Activated T-helper 1 cell treated with anti-CD3 and anti-CD28 coated beads, Interleukin-12 subunit alpha, Interleukin-12 subunit beta, Interleukin-2, Interleukin-4 antibody, amounts not matched to agents 30 ng/mL and 10 ng/mL and 1 ng/mL, durations not matched to agents 14 hours and 24 hours and 36 hours (primary cell): ENCODE measurements around the gene STEAP3. TPM values are rescaled to one million over a fixed set of nuclear protein-coding genes. Genes with fewer than 3 reads are reported as not detected.

Source experiments
- DNase-seq: peaks from one replicate; pipeline ENCODE4 v3.0.0; 2021; ENCODE audit warnings: low spot score
- H3K27ac Mint-ChIP-seq: one replicate; pipeline ENCODE4 v1.8.0; 2021; ENCODE audit warnings: mild to moderate bottlenecking, mixed read lengths
- H3K27me3 Mint-ChIP-seq: one replicate; pipeline ENCODE4 v1.8.0; 2022; ENCODE audit warnings: mild to moderate bottlenecking, moderate library complexity, mixed read lengths; ENCODE audit not compliant: insufficient read depth
- H3K36me3 Mint-ChIP-seq: one replicate; pipeline ENCODE4 v1.8.0; 2021; ENCODE audit warnings: low read depth, mixed read lengths
- H3K4me1 Mint-ChIP-seq: one replicate; pipeline ENCODE4 v1.8.0; 2021; ENCODE audit warnings: low read depth, mixed read lengths
- H3K4me3 Mint-ChIP-seq: one replicate; pipeline ENCODE4 v1.8.0; 2021; ENCODE audit warnings: mild to moderate bottlenecking, moderate library complexity, mixed read lengths
- H3K9me3 Mint-ChIP-seq: one replicate; pipeline ENCODE4 v1.8.0; 2021; ENCODE audit warnings: mixed read lengths
- intact Hi-C: fragments of 100-400 bp; cut with micrococcal nuclease; formaldehyde crosslinking; loops from one replicate; pipeline ENCODE4 v1.15.1; 2024
- total RNA-seq: library from RNA; stranded (reverse); gene quantifications from 2 replicates; pipeline ENCODE4 v1.2.3, GENCODE V29; 2022

STEAP3 gene
- total RNA-seq, 1 donor from 2014 or later: 0.13 TPM

DNA sequence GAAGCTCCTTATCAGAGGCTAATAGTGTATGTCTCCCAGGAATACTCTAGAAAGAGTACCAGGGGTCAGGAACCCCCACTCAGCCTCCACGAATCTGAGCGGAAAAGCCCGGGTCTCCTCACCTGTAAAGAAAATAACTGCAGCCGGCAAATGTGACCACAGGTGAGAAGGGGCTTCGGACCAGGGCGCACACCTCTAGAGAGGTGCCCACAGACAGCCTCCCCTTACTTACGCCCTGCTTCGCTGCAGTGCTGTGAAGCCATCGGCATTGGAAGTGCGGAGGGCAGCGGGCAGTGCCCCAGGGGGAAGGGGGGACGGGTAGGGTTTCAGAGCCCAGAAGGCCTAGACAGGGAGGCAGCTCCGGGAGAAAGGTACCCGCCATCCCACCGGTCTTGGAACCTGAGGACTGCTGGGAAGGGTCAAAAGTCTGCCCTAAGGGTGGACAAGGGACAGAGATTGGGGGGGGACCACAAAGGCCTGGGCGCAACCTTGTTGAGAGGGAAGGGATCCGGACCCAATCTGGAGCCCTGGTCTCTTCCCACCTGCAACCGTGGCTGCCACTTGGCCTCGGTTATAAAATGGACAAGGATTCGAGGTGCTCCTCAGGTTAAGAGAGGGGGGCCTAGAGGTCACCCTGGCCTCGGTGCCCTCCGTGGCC lies 642 bp upstream of the STEAP3 start:
- Mint-ChIP-seq H3K27me3 (peaks cover 46% of the 10 kb centered on the region), H3K4me3 (no peak overlapping the region)
- DNase-seq: no peak

DNA sequence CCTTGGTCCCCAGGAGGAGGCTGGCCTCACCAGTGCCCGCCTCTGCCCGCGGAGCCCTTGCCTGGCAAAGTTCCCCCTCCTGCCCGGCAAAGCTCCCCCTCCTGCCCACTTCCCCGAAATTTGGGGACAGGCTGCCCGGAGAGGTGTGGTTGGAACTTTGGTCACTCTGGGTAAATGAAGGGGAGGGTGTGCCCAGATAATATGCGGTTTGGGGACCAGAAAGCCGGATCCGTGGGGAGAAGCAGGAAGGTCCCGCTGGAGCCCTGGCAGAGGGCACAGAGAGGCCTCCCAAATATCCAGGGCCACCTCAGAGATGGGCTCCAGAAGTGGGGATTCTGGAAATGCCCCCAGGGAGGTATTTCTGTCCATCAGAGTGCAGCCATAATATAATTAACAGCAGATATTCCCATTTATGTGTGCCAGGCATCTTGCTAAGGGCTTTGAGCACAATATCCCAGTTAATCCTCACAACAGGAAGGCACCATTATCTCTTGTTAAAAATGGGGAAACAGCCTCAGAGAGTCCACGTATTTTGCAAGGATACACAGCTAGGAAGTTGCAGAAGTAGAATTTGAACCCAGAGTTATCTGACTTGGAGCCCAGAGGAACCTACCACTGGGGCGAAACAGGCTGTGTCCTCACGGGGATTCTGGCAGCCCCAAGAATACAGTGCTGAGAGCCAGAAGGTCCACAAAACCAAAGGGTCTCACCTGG lies 914 bp downstream of the STEAP3 start:
- H3K9me3 Mint-ChIP-seq: no peaks in the 10 kb centered on the region

More for the DNA sequence above, 642 bp upstream of the STEAP3 start:
- Mint-ChIP-seq H3K27ac (no peak overlapping the region), H3K4me1 (no peaks in the 10 kb centered on the region), H3K9me3 (no peaks in the 10 kb centered on the region), H3K36me3 (no peaks in the 10 kb centered on the region)
- intact Hi-C loops: no loop called here

DNA sequence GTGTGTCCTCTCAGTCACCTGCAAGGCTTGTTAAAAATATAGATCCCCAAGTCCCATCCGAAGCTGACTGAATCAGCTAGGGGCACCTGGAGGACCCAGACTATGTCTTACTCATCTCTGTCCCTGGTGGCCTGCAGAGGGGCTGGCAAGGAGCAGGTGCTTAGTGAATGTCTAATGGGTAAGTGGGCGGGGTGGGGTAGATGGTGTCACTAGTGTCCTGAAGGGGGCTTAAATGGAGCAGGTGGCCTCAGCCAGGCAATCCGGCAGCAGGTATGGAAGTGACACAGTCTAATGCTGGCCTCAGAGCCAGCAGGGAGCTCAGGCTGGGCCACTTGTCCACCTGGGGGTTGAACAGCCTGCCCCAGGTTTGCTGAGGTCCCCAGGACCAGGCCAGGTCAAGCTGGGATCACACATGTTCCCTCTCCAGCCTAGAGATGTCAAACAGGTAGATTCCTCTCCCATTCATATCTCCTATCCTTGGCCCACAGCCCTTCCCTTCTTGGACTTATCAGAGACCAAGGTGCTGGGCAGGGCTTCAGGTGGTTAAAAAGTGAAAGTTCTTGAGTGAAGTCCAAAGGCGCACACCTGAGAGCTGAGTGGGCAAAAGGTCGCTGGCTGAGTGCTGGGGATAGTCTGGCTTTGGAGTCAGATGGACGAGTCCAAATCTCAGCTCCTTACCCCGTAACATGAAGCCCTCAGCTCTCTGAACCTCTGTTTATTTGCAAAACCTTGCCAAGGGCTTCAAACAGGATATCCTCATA lies 1.7 kb downstream of the STEAP3 start:
- H3K4me3 Mint-ChIP-seq: no peak overlapping the region
- H3K27me3 Mint-ChIP-seq: peaks cover 40% of the 10 kb centered on the region

More for the DNA sequence above, 914 bp downstream of the STEAP3 start:
- DNase-seq: no peak
- Mint-ChIP-seq H3K27me3 (peaks cover 40% of the 10 kb centered on the region), H3K27ac (no peak overlapping the region), H3K4me3 (no peak overlapping the region), H3K4me1 (no peaks in the 10 kb centered on the region), H3K36me3 (no peaks in the 10 kb centered on the region)
- intact Hi-C loops: no loop called here

DNA sequence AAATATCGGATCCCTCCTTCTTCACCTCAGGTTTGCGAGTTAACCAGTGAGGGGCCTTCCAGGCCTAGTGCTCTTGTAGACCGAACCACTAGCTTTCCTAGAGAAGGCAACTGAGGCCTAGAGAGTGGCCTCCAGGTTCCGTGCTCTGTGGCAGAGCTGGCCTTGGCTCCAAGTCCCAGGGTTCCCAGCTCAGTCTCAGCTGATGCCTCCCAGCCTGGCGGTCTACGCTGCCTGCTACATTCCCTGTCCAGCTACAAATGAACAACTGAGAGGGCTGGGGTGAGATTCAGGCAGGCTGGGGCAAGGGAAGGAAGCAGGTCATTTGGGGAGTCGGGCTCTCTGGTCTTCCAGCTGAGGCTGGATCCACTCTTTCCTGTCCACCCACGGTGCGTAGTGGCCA lies 2.3 kb downstream of the STEAP3 start:
- peaks cover 38% of the 10 kb centered on the region for H3K27me3 Mint-ChIP-seq
- H3K9me3 Mint-ChIP-seq: no peaks in the 10 kb centered on the region
- DNase-seq: no peak
- intact Hi-C loops: no loop called here
- H3K4me1 Mint-ChIP-seq: no peaks in the 10 kb centered on the region
- H3K27ac Mint-ChIP-seq: no peak overlapping the region
- no peak overlapping the region for H3K4me3 Mint-ChIP-seq
- no peaks in the 10 kb centered on the region for H3K36me3 Mint-ChIP-seq

More for the DNA sequence above, 1.7 kb downstream of the STEAP3 start:
- Mint-ChIP-seq H3K27ac (no peak overlapping the region), H3K9me3 (no peaks in the 10 kb centered on the region), H3K36me3 (no peaks in the 10 kb centered on the region), H3K4me1 (no peaks in the 10 kb centered on the region)
- no peak for DNase-seq
- intact Hi-C loops: no loop called here

DNA sequence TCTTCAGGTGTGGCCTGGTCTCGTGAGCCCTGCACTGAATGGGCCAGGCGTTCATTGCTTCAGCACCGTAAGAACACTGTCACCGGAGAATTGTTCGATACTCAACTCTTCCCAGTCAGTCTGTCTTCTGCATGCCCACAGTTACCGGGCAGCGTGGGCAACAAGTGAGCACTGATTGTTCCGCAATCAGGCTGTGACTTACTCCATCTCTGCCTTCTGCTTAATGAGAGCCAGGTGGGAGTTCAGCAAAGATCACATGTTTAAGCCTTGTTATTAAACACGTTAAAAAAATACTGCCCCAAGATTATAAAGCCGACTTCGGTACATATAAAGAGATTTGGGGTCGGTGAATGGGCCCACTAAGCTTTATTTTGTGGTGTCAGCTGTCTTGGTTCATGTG lies 3.7 kb downstream of the STEAP3 start:
- no peaks in the 10 kb centered on the region for H3K9me3 Mint-ChIP-seq
- H3K27me3 Mint-ChIP-seq: peaks cover 29% of the 10 kb centered on the region
- no peak overlapping the region for H3K27ac Mint-ChIP-seq
- H3K36me3 Mint-ChIP-seq: no peaks in the 10 kb centered on the region
- H3K4me1 Mint-ChIP-seq: no peaks in the 10 kb centered on the region
- no peak overlapping the region for H3K4me3 Mint-ChIP-seq
- DNase-seq: no peak
- intact Hi-C loops: no loop called here

DNA sequence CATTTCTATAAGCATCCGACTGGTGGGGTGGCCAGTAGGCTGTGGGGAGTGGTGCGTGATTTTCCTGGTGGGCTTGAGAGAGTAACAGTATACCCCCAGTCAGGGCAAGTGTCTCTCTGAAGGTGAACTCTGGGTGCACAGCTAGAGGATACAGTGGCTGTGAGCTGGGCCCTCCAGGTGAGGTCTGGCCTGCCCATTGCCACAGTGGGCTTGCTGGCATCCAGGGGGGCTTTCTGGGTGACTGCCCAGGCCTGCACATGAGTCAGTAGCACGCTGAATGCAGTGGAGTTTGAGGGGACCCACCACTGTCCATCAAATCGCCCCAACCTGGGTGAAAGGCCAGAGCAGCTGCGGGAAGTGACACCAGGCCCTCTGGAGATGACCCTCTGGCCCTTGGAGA lies 4.5 kb downstream of the STEAP3 start:
- no peak for DNase-seq
- no peaks in the 10 kb centered on the region for H3K4me1 Mint-ChIP-seq
- H3K4me3 Mint-ChIP-seq: no peak overlapping the region
- H3K27ac Mint-ChIP-seq: no peak overlapping the region
- intact Hi-C loops: no loop called here
- peaks cover 23% of the 10 kb centered on the region for H3K27me3 Mint-ChIP-seq
- H3K9me3 Mint-ChIP-seq: no peaks in the 10 kb centered on the region
- no peaks in the 10 kb centered on the region for H3K36me3 Mint-ChIP-seq

DNA sequence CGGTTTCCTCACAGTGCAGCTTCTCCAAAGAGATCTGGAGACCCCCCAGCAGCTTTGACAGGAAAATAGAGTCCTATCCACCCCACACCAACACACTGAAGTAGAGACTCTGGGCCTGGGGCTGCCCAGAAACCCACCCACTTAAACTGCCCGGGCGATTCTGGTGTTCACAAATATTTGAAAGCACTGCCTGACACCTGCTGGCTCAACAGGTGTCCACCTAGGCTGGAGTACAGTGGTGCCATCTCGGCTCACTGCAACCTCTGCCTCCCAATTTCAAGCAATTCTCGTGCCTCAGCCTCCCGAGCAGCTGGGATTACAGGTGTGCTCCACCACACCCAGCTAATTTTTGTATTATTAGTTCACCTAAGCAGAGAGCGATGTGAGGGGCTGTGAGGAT lies 5.3 kb downstream of the STEAP3 start:
- Mint-ChIP-seq H3K36me3 (no peaks in the 10 kb centered on the region), H3K4me3 (no peak overlapping the region), H3K4me1 (no peaks in the 10 kb centered on the region), H3K9me3 (no peaks in the 10 kb centered on the region), H3K27ac (no peak overlapping the region), H3K27me3 (peaks cover 23% of the 10 kb centered on the region)
- DNase-seq: no peak
- intact Hi-C loops: no loop called here

DNA sequence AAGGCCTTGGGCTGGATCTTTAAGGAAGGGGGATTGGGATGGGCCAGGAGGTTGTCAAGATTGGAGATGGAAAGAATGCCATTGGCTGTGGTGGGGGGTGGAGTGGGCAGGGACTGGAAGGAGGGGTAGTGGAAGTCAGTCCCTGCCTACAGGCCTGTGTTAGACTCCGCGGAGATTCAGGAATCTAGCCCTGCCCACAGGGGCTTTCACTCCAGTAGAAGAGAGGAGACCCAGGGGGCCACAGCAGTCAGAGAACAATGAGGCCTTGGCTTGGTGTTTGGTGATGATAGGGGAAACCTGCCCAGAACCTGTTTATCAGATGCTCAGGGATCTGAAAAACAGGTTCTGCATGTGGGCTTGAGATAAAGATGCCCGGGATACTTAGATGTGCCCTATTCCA lies 6.1 kb downstream of the STEAP3 start:
- no peak for DNase-seq
- Mint-ChIP-seq H3K27me3 (peaks cover 18% of the 10 kb centered on the region), H3K36me3 (no peaks in the 10 kb centered on the region), H3K27ac (no peak overlapping the region), H3K4me1 (no peaks in the 10 kb centered on the region), H3K9me3 (no peaks in the 10 kb centered on the region), H3K4me3 (no peak overlapping the region)
- intact Hi-C loops: no loop called here

DNA sequence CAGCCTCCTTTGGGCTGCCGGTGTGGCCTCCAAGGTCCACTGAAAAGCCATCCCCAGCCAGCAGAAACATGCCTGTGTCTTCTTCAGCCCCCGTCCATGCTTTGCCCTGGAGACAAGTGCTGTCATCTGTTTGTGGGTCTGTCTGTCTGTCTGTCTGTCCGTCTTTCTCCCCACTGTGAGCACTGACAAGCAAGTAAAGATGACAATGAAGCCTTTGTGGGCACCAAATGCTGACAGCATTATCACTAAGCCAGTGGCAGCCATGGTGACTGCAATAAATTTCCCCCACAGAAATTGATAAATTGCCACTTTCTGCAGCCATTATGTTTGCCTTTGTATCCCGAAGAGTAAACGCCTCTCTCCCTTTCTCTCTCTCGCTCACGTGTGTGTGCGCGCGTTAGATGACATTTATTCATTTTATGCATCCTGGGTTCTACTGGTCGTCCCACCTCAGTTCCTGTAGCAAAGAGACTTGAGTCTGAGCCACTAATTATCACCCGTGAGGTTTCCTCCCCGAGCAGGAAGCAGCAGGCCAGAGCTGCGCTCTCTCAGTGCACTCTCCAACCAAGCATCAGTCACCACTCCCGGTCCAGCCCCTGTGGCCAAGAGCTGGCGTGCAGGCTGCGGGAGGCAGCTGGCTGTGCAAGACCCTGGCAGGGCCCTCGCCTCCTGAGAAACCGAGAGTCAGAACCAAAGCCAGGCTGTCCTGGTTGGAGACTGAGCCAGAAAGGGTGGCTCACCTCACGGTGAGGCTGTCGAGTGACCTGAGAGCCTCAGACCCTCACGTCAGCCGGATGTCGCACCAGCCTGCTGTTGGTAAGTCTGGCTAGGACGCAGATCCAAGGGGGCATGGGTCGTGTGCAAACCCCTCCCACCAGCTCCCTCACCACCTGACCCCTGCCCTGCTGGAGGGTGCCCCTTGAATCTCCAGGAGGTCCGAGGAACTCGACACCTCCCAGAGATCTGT lies 6.9 kb downstream of the STEAP3 start:
- H3K36me3 Mint-ChIP-seq: no peaks in the 10 kb centered on the region
- no peak overlapping the region for H3K27ac Mint-ChIP-seq
- intact Hi-C loops: no loop called here
- no peaks in the 10 kb centered on the region for H3K4me1 Mint-ChIP-seq
- H3K27me3 Mint-ChIP-seq: peaks cover 11% of the 10 kb centered on the region
- no peaks in the 10 kb centered on the region for H3K9me3 Mint-ChIP-seq
- no peak for DNase-seq
- H3K4me3 Mint-ChIP-seq: no peak overlapping the region

DNA sequence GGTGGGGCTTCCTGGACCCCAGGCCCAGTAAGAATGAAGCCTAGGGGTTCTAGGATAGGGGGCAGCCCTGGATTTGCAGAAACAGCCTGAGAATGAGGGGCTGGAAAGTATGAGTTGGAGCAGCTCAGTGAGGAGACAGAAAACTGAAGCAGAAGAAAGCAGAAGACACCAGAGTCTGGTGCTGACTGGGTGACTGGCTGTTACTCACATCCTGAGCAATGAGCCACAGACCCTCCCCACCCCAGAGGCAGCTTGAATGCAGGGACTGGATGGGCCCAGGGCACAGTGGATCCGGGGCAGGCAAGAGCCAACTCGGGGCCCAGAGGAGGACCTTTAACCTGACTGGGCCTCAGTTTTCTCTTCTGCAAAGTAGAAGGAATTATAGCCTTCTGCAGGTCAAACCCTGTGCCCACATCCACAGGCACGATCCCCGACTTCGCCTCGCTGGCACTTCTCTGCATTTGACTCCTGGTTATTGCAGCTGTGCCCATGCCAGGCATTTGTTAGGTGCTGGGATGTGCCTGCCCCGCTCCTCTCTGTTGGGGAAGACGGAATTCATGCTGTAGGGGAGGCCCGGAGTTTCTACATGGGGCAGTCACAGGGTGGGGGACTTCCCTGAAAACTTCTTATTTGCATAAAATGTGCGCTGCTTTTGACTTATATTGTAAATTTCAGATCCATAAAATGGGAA lies 8.5 kb downstream of the STEAP3 start:
- H3K36me3 Mint-ChIP-seq: no peaks in the 10 kb centered on the region
- no peak overlapping the region for H3K4me3 Mint-ChIP-seq
- no peak overlapping the region for H3K27ac Mint-ChIP-seq
- DNase-seq: no peak
- H3K4me1 Mint-ChIP-seq: no peaks in the 10 kb centered on the region
- intact Hi-C loops: no loop called here
- H3K27me3 Mint-ChIP-seq: no peaks in the 10 kb centered on the region
- H3K9me3 Mint-ChIP-seq: no peaks in the 10 kb centered on the region

DNA sequence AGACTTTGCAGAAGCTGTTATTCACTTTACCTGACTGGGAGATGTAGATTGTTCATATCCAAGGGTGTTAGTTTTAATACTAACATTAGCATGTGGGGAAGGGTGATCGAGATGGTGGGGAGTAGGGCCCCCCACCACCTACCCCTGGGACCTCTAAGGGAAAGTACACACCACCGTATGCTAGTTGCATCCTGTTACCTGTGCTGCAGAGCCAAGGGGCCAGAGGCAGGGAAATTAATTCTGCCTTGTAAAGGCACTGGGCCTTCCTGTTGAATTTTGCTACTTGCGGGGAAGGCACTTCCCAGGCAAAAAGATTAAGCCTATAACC lies 9.0 kb downstream of the STEAP3 start:
- no peaks in the 10 kb centered on the region for H3K4me1 Mint-ChIP-seq
- no peaks in the 10 kb centered on the region for H3K9me3 Mint-ChIP-seq
- DNase-seq: no peak
- H3K27me3 Mint-ChIP-seq: no peaks in the 10 kb centered on the region
- H3K4me3 Mint-ChIP-seq: no peak overlapping the region
- intact Hi-C loops: no loop called here
- H3K36me3 Mint-ChIP-seq: no peaks in the 10 kb centered on the region
- H3K27ac Mint-ChIP-seq: no peak overlapping the region

DNA sequence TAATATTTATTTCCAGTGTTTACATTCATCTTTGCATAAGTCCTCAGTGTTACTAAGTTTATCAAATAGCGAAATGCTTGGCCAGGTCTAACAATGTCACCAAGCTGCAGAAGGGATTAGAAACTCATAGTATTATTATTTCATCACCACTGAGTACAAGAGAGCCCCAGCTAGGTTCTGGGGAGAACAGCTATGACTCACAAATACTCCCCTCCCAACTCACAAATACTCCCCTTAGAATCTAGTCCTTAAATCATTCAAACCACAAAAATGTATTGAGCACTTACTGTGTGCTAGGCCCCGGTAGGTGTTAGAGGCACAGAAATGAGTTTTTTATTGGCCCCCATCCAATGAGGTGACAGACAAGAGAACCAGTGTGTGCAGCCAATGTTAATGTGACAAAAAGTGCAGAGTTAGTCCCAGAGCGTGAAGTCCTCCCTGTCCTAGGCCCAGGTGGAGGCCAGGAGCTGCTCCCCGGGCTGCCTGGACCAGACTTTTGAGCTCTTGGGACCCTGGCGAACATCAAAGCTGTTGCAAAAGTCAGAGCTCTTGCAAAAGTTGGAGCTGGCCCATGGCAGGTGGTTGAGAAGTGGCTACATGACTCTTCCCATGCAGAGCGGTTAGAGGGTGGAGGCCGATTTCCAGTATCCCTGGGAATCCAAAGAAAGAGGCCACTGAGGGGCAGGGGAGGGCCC lies 9.8 kb downstream of the STEAP3 start:
- intact Hi-C loops: no loop called here
- Mint-ChIP-seq H3K36me3 (no peaks in the 10 kb centered on the region), H3K27me3 (no peaks in the 10 kb centered on the region), H3K4me3 (no peak overlapping the region), H3K4me1 (no peaks in the 10 kb centered on the region), H3K9me3 (no peaks in the 10 kb centered on the region), H3K27ac (no peak overlapping the region)
- DNase-seq: no peak
